ENCODE measurements around the gene MON2.
"Not testable (repeated sequence)": the region's sequence is repeated elsewhere in the genome, so short reads cannot be mapped to it uniquely, and the experiment has no call there.

Gene MON2

DNA sequence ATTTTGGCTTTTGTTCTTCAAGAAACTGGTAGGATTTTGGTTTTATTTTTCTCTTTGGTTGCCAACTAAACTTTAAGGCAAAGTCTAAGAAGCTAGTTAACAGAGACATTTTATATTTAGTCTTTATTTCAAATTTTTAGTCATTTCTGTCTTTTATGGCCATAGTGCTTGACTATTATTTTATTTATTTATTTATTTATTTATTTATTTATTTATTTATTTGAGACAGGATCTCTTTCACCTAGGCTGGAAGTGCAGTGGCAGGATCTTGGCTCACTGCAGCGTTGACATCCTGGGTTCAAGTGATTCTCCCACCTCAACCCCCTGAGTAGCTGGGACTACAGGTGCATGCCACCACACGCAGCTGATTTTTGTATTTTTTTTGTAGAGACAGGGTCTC is 3.1 kb downstream of the MON2 start:
- no peak for DNase-seq (ENCODE audit: extremely low read depth in 1 of 2, low read depth in 1 of 2)

DNA sequence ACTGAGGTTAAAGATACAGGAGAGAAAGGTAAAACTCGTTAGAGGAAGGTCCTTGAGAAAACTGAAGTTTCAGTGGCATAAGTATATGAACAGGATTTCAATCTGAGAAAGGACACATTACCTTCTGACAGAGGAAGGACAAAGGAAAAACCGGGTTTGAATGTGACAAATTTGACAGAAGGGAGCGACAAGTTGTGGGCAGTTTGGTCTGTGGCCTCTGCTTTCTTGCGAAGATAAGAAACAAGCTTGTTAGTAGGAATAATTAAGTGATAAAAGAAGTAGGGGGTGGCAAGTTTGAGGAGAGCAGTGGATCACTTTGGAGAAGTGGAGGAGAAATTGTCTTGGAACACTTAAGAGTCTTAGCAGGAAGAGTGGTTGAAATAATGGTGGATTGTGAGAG is 5.1 kb downstream of the MON2 start:
- DNase-seq (ENCODE audit: extremely low read depth in 1 of 2, low read depth in 1 of 2): no peak

DNA sequence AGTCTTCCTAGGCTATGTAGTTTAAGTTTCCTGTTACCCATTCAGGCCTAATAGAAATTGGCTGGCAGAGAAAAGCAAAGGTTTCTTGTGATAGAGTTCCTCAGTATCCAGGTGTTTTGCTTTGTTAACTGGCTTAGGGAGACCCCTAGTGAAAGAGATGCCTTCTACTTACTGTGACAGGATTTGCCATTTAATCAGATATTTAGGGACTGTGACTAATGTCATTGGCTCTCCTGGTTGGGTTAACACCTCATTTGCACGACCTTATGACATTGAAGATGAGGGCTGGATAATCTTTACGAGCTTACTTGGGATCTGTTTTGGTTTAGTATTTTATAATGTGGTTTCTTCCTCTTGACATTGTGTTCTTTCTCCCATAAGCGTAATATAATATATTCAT is 5.8 kb downstream of the MON2 start:
- no peak for DNase-seq (ENCODE audit: extremely low read depth in 1 of 2, low read depth in 1 of 2)

DNA sequence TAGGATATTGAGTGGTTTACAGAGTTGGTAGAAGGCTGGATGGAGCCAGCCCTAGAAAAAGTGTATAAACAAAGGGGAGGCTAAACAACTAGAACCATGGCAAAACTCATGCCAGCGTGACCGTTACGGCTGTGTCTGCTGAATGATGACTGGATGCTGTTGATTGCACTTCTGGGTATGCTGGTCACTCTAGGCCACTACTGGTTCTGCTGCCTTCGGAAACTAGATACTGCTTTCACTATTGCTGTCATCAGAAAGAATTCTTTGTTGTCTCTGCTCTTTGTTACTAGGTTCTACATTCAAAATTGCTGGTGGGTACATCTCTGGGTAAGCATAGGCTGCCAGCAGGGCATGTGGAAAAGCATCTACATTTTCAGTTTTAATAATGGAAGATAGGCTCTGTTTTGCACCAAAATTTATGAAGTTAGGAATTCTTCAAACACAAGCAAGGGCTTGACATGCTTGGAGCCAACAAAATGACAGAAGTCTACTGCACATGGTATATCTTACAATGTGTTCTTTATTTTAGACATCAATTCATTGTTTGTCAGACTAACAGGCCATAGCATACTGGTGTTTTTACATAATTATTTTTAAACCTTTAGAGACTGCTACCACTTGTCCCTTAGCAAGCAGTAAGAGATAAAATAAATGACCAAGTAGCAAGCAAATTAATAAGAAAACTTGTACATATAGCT is 15.4 kb downstream of the MON2 start:
- no peak for DNase-seq (ENCODE audit: extremely low read depth in 1 of 2, low read depth in 1 of 2)

DNA sequence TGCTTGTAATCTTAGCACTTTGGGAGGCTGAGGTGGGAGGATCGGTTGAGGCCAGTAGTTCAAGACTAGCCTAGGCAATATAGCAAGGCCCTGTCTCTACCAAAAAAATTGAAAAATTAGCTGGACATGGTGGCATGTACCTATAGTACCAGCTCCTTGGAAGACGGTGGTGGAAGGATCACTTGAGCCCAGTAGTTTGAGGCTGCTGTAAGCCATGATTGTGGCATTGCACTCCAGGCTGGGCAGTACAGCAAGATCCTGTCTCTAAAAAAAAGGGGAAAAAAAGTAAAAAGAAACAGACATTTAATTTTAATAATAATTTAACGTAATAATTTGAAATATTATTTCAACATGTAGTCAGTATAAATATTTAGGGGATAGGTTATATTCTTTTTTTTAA is 16.1 kb downstream of the MON2 start:
- DNase-seq (ENCODE audit: extremely low read depth in 1 of 2, low read depth in 1 of 2): no peak

DNA sequence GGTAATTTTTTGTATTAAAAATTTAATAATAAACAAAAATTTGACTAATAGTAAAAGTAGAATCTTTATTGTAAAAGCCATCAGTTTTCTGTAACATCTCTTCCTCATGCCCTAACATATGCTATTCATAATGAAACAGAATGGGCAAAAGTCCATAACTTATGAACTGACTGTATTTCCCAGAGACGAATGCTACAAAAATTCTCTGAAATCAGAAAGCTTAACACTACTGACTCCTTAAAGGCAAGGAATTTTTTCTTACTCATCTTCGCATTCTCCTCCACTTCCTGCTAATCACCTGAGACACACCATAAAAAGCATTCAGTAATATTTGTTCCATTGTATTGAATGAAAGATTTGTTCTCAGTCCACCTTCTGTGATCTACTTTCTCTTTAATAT is 17.6 kb downstream of the MON2 start:
- DNase-seq (ENCODE audit: extremely low read depth in 1 of 2, low read depth in 1 of 2): no peak

DNA sequence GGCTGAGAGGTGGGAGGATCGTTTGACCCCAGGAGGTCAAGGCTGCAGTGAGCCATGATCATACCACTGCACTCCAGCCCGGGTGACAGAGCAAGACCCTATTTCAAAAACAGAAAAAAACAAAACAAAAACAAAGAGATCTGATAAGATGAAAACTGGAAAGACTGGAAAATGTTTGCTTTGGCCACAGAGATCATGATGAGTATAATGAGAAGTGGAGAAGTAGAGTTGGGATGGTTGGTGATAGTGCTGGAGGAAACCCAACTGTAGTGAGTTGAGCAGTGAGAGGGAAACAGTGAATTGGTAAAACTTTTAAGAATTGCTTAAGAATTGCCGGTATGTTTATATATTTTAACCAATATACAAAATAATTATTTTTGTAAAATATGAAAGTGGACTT is 39.2 kb downstream of the MON2 start:
- no peak for DNase-seq (ENCODE audit: extremely low read depth in 1 of 2, low read depth in 1 of 2)

DNA sequence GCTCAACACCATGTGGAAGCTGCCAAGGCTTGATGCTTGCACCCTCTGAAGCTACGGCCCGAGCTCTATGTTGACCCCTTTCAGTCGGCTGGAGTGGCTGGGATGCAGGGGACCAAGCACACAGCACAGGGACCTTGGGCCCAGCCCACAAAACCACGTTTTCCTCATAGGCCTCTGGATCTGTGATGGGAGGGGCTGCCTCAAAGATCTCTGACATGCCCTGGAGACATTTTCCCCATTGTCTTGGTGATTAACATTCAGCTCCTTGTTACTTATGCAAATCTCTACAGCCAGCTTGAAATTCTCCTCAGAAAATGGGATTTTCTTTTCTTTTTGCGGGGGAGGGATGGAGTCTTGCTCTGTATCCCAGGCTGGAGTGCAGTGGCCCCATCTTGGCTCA is 46.3 kb downstream of the MON2 start:
- no peak for DNase-seq (ENCODE audit: extremely low read depth in 1 of 2, low read depth in 1 of 2)

DNA sequence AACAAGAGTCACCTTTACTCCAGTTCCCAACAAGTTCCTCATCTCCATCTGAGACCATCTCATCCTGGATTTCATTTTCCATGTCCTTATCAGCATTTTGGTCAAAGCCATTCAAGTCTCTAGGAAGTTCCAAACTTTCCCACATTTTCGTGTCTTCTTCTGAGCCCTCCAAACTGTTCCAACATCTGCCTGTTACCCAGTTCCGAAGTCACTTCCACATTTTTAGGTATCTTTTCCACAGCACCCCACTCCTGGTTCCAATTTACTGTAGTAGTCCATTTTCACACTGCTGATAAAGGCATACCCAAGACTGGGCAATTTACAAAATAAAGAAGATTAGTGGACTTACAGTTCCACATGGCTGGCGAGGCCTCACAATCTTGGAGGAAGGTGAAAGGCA is 47.5 kb downstream of the MON2 start:
- DNase-seq (ENCODE audit: extremely low read depth in 1 of 2, low read depth in 1 of 2): not testable (repeated sequence)

DNA sequence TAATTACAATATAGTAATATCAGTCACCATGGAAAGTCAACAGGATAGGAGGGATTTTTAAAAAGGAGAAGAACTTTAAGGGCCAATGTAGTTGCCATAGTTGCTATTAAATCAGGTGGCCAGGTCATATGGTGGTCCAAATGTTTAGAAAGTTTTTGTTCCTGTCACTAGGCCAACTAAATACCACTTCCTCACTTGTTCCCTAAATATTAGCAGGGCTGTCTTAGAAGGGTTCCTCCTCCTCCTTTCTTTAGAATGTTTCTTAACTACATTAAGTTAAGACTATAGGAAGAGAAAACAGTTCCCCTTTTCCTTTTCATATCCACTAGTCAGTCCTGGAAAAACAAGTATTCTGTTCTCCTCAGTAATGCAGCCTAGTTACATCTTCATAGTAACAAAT is 50.3 kb downstream of the MON2 start:
- no peak for DNase-seq (ENCODE audit: extremely low read depth in 1 of 2, low read depth in 1 of 2)

DNA sequence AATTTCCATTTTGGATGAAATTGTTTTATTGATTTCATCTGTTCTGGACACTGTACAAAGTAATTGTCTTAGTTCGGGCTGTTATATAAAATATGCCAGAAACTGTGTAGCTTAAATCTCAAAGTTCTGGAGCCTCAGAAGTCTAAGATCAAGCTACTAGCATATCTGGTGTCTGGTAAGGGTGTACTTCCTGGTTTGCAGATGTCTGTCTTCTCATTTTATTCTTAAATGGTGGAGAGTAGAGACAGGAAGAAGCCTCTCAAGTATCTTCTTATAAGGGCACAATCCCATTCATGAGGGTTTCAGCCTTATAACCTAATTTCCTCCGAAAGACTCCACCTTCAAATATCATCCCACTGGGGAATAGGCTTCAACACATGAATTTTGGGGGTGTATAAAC is 51.3 kb downstream of the MON2 start:
- DNase-seq (ENCODE audit: extremely low read depth in 1 of 2, low read depth in 1 of 2): no peak

DNA sequence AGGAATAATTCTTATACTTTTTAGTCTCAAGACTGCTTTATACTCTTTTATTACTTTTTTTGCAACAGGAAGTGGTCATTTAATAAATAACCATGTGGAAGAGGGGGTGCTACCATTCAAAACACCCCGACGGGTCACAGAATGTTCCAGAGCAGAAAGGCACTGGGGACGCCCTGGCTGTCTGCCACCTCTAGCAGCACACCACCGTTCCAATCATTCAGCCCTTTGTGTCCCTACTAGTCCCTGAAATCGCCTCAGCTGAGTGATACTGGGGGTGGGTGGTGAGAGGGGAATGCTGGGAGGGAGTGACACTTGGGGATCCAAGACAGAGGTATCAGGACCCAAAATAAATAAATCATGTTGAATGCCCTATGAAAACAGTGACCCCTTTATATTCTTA is 52.4 kb downstream of the MON2 start:
- no peak for DNase-seq (ENCODE audit: extremely low read depth in 1 of 2, low read depth in 1 of 2)

DNA sequence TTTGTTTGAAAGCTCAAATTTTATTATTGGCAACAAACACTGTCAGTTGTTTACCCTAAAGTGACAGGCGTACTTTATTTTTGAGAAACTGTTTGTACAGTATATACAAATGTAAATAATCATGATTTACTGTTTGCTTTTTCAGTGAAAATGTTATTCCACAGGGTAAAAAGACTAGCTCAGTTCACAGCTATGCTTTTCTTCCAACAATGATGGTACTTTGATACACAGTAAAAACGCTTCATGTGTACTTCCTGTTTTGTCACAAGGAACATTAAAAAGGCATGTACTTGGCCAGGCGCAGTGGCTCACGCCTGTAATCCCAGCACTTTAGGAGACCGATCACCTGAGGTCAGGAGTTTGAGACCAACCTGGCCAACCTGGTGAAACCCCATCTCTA is 53.7 kb downstream of the MON2 start:
- no peak for DNase-seq (ENCODE audit: extremely low read depth in 1 of 2, low read depth in 1 of 2)

DNA sequence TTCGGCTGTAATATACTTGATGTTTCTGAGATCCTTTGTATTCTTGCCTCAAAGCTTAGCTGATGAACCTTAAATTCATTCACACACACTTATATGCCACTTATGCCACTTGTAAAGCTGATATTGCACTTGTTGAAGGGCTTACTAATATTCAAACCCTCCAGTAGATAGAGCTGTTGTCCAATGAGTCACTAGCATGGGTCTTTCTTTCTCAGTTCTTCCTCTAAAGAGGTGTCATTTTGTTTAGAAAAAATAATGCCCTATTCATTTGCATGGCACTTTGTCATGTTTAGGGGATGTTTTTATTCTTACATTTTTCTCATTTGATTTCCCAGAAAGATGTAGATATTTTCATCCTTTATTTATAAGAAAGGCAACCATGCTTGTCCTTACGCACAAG is 56.4 kb downstream of the MON2 start:
- DNase-seq (ENCODE audit: extremely low read depth in 1 of 2, low read depth in 1 of 2): no peak

DNA sequence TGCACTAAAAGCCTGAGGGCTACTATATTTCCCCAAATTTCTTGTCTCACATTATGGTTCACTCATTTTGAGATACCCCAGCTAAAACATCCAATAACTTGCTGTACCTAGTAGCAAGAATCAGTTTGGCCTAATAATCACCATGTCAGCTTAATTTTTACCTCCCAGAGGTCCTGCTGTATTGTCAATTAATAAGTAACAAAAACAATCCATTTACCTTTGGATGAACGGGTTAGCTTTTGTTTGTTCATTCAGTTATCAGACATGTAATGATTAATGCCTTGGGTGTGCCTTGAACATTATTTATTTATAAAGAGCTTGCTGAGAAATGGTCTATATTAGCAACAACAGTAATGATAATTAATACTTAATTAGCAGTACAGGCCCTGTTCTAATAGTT is 57.0 kb downstream of the MON2 start:
- no peak for DNase-seq (ENCODE audit: extremely low read depth in 1 of 2, low read depth in 1 of 2)

DNA sequence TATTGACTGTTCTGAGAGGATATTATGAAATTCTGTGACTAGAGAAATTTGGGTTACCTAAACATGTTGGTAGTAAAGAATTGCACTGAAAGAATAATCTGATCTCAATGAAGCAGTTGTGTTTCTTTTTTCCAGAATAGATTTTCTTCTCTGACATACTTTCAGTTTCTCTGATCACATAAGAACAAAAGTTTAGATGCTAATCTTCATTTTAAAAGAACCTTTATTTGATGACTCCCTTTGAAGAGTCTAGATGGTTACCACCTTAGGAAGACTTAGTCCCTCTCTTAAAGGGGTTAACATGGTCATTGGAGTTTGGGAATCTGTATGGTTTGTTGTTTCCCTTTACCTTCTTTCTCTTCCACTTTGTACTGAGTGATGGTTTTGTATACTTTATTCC is 58.6 kb downstream of the MON2 start:
- no peak for DNase-seq (ENCODE audit: extremely low read depth in 1 of 2, low read depth in 1 of 2)

DNA sequence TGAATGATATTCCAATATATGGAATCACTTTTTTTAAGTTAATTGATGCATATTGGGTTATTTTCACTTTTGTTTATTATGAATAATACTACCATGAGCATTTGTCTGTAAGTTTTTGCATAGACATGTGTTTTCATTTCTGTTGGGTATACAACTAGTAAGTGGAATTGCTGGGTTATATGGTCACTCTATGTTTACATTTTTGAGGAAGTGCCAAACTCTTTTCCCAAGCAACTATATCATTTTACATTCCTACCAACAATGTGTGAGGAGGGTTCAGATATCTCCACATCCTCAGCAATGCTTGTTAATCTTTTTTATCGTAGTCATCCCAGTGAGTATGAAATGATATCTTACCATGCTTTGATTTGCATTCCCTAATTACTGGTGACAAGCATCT is 64.0 kb downstream of the MON2 start:
- no peak for DNase-seq (ENCODE audit: extremely low read depth in 1 of 2, low read depth in 1 of 2)

DNA sequence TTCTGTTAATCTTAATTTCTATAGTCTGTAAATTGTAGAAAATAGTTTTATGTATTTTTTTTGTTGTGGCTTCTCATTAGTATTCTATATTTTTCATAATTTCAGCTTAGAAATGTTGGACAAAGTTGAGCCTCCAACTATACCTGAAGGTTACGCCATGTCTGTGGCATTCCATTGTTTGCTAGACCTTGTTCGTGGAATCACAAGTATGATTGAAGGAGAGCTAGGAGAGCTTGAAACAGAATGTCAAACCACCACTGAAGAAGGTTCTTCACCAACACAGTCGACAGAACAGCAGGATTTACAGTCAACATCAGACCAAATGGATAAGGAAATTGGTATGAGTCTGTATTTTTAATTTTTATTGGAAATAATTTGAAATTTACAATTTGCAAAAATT is 65.7 kb downstream of the MON2 start:
- DNase-seq (ENCODE audit: extremely low read depth in 1 of 2, low read depth in 1 of 2): no peak

DNA sequence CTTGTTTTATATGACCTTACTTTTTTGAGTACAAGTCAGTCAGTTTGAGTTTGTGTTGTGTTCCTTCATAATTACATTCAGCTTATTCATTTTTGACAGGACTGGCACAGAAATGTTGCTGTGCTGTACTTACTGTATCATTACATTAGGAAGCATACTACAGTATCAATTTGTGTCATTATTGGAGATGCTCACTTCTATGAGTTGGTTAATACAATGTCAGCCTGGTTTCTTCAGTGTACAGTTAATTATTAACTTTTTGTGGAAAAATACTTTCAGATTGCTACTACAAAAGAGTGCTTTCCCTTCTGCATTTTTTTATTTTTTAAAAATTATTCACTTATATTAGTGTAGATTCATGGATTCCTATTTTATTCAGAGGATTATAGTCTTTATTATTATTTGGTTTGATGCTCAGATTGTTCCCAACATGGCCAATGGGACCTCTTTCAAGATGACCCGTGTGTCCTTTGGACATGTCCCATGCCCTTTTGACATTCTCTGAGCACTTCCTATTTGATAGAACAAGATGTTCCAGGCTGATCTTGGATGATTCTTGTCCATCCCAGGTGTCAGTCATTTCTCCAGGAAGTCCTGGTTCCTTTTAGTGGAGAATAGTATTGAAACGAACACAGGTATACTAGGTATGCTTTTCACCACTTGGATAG is 66.6 kb downstream of the MON2 start:
- no peak for DNase-seq (ENCODE audit: extremely low read depth in 1 of 2, low read depth in 1 of 2)

DNA sequence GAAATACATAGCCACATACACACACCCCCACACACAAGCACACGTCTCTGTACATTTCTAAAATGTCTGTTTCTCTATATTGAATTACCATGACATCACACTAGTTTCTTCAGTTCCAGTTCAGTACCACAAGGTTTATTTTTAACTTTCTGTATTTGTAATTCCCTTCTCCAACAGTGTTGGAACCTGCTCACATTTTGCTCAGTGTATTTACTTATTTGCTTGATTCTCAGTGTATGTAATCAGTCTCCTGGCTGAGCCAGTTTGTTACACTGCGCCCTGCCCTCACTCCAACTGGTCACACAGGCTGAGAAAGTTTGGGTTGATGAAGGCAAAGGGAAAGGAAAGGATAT is 67.1 kb downstream of the MON2 start:
- no peak for DNase-seq (ENCODE audit: extremely low read depth in 1 of 2, low read depth in 1 of 2)

DNA sequence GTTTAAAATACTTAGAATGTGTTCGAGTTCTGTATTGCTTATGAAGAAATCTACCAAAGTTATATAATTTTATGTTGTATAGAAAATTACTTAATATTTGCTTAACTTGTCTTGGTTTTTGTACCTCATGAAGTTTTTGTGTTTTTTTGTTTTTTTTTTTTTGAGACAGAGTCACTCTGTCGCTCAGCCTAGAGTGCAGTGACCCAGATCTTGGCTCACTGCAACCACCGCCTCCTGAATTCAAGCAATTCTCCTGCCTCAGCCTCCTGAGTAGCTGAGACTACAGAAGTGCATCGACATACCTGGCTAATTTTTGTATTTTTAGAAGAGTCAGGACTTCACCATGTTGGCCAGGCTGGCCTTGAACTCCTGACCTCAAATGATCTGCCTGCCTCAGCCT is 69.9 kb downstream of the MON2 start:
- DNase-seq (ENCODE audit: extremely low read depth in 1 of 2, low read depth in 1 of 2): no peak

DNA sequence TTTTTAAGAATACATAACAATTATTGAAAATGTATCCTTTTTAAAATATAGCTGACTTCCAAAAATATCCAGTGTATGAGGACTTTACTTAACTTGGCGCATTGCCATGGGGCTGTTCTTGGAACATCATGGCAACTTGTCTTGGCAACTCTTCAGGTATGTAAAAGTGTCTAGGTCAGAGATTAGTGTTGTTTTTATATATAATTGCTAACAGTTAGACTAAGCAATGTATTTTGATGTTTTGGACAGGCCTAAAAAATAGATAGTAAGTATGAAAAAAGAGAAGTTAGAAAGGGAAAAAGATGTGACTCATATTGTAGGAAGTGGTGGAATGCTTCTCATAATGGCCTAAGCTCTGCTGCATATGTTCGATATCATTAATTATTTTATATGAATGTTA is 70.9 kb downstream of the MON2 start:
- DNase-seq (ENCODE audit: extremely low read depth in 1 of 2, low read depth in 1 of 2): no peak

DNA sequence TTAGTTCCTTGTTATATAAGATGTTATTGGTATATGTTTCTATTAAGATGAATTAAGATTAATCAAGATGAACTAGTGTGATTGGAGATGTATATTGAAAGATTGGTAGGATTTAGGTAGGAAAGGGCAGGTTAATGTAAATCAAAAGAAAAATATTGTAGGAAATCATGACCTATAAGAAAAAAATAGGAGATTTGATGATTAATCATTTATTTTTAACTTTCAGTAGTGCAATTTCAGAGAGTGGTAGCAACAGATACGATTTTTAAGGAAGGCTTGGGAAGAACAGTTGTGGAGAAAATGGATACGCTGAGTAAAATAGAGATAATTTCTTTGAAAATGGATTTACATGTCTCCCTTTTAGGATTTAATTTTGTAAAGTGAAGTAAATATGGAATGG is 73.7 kb downstream of the MON2 start:
- no peak for DNase-seq (ENCODE audit: extremely low read depth in 1 of 2, low read depth in 1 of 2)
